HEK293 (cell line): ENCODE measurements around the gene ARHGEF26.

Source experiments
- CTCF ChIA-PET: fragments of 350-600 bp; formaldehyde crosslinking; extraction: SDS; loops from one replicate; lab custom pipeline; 2021; ENCODE audit warnings: antibody characterized with exemption; lab: Yijun Ruan, JAX
- POLR2A ChIA-PET: fragments of 300-600 bp; formaldehyde crosslinking; extraction: SDS; loops from one replicate; lab custom pipeline; 2020; ENCODE audit warnings: antibody characterized with exemption, inconsistent platforms; lab: Yijun Ruan, JAX
- H3K27ac ChIP-seq: fragments of 200-500 bp; sonication (Bioruptor generic); 2 replicates; pipeline ENCODE4 v1.5.1; 2014; ENCODE audit warnings: low read depth, low read length, control low read depth, inconsistent platforms; ENCODE audit errors: extremely low read depth
- H3K36me3 ChIP-seq, 2 experiments: fragments of 200-500 bp in 1 of 2; sonication (Bioruptor generic) in 1 of 2; 1 replicate in 1 of 2; 2 replicates in 1 of 2; pipeline ENCODE4 v1.5.1; 2014 to 2017; ENCODE audit warnings: inconsistent platforms in 2 of 2, low read length in 2 of 2; ENCODE audit not compliant: control insufficient read depth in 2 of 2, insufficient read depth in 1 of 2
- H3K4me1 ChIP-seq: fragments of 200-500 bp; sonication (Bioruptor generic); 2 replicates; pipeline ENCODE4 v1.5.1; 2014; ENCODE audit warnings: mild to moderate bottlenecking, low read length, inconsistent platforms; ENCODE audit not compliant: control insufficient read depth, insufficient read depth
- H3K4me3 ChIP-seq: 2 replicates; pipeline ENCODE4 v1.5.1; 2011; ENCODE audit warnings: low read depth, mild to moderate bottlenecking, control low read depth, low read length, moderate library complexity
- H3K9me3 ChIP-seq: fragments of 200-500 bp; sonication (Bioruptor generic); 2 replicates; pipeline ENCODE4 v1.5.1; 2014; ENCODE audit warnings: low read depth, low read length, inconsistent platforms; ENCODE audit not compliant: control insufficient read depth, insufficient read depth
- GLI4 ChIP-seq: fragments of 450-650 bp; formaldehyde crosslinking; IDR thresholded peaks from 2 replicates; pipeline ENCODE4 v1.5.1; 2016; ENCODE audit warnings: missing biosample characterization, missing genetic modification characterization
- IKZF3 ChIP-seq: fragments of 450-650 bp; IDR thresholded peaks from 2 replicates; pipeline ENCODE4 v1.5.0; 2018; ENCODE audit warnings: missing biosample characterization, mild to moderate bottlenecking, missing genetic modification characterization, moderate library complexity
- KLF1 ChIP-seq: fragments of 450-650 bp; formaldehyde crosslinking; IDR thresholded peaks from 2 replicates; pipeline ENCODE4 v1.5.1; 2016; ENCODE audit warnings: missing biosample characterization, missing genetic modification characterization
- OSR2 ChIP-seq: fragments of 450-650 bp; formaldehyde crosslinking; IDR thresholded peaks from 2 replicates; pipeline ENCODE4 v1.5.1; 2016; ENCODE audit warnings: missing biosample characterization, missing genetic modification characterization
- OVOL3 ChIP-seq: fragments of 450-650 bp; formaldehyde crosslinking; IDR thresholded peaks from 2 replicates; pipeline ENCODE4 v1.5.1; 2016; ENCODE audit warnings: missing biosample characterization, missing genetic modification characterization
- PRDM4 ChIP-seq: fragments of 450-650 bp; formaldehyde crosslinking; IDR thresholded peaks from 2 replicates; pipeline ENCODE4 v1.5.1; 2017; ENCODE audit warnings: missing biosample characterization, missing genetic modification characterization
- SALL2 ChIP-seq: fragments of 450-650 bp; formaldehyde crosslinking; IDR thresholded peaks from 2 replicates; pipeline ENCODE4 v1.5.0; 2017; ENCODE audit warnings: missing biosample characterization, mild to moderate bottlenecking, missing genetic modification characterization, borderline replicate concordance
- SCRT2 ChIP-seq: fragments of 450-650 bp; formaldehyde crosslinking; IDR thresholded peaks from 2 replicates; pipeline ENCODE4 v1.5.1; 2016; ENCODE audit warnings: missing biosample characterization, missing genetic modification characterization
- ZNF10 ChIP-seq: fragments of 450-650 bp; formaldehyde crosslinking; IDR thresholded peaks from 2 replicates; pipeline ENCODE4 v1.5.1; 2017; ENCODE audit warnings: missing biosample characterization, missing genetic modification characterization
- ZNF133 ChIP-seq: fragments of 450-650 bp; formaldehyde crosslinking; IDR thresholded peaks from 2 replicates; pipeline ENCODE4 v1.5.1; 2016; ENCODE audit warnings: missing biosample characterization, missing genetic modification characterization
- ZNF248 ChIP-seq: fragments of 450-650 bp; formaldehyde crosslinking; IDR thresholded peaks from 2 replicates; pipeline ENCODE4 v1.5.1; 2017; ENCODE audit warnings: missing biosample characterization, missing genetic modification characterization
- ZNF280C ChIP-seq: fragments of 450-650 bp; formaldehyde crosslinking; IDR thresholded peaks from 2 replicates; pipeline ENCODE4 v1.5.1; 2016; ENCODE audit warnings: missing biosample characterization, missing genetic modification characterization
- ZNF416 ChIP-seq: fragments of 450-650 bp; formaldehyde crosslinking; IDR thresholded peaks from 2 replicates; pipeline ENCODE4 v1.5.1; 2016; ENCODE audit warnings: missing biosample characterization, missing genetic modification characterization
- ZNF513 ChIP-seq: fragments of 450-650 bp; IDR thresholded peaks from 2 replicates; pipeline ENCODE4 v1.5.1; 2018; ENCODE audit warnings: missing biosample characterization, missing genetic modification characterization
- ZNF621 ChIP-seq: fragments of 450-650 bp; formaldehyde crosslinking; IDR thresholded peaks from 2 replicates; pipeline ENCODE4 v1.5.1; 2017; ENCODE audit warnings: missing biosample characterization, missing genetic modification characterization
- ZNF623 ChIP-seq: fragments of 450-650 bp; formaldehyde crosslinking; IDR thresholded peaks from 2 replicates; pipeline ENCODE4 v1.5.1; 2016; ENCODE audit warnings: missing biosample characterization, missing genetic modification characterization
- ZNF677 ChIP-seq: fragments of 450-650 bp; IDR thresholded peaks from 2 replicates; pipeline ENCODE4 v1.5.0; 2018; ENCODE audit warnings: missing biosample characterization, mild to moderate bottlenecking, missing genetic modification characterization, moderate library complexity
- ZNF701 ChIP-seq: fragments of 450-650 bp; formaldehyde crosslinking; IDR thresholded peaks from 2 replicates; pipeline ENCODE4 v1.5.1; 2016; ENCODE audit warnings: missing biosample characterization, missing genetic modification characterization
- ZSCAN4 ChIP-seq: fragments of 450-650 bp; formaldehyde crosslinking; IDR thresholded peaks from 2 replicates; pipeline ENCODE4 v1.5.1; 2017; ENCODE audit warnings: missing biosample characterization, missing genetic modification characterization

The ARHGEF26 gene

GRCh38 chr3:154139996-154140436 lies 18.8 kb downstream of the ARHGEF26 start:
- CTCF ChIA-PET = interaction anchor here (0.6 kb wide), 1 partner anchor 148 kb away, joined by 4 read pairs; no protein-coding TSS in a partner anchor
- no peak for TF ChIP-seq ZSCAN4 (tag by site-specific recombination)
- no peak for TF ChIP-seq ZNF701
- TF ChIP-seq PRDM4 (tag by site-specific recombination) = no peak
- no peak for TF ChIP-seq IKZF3
- TF ChIP-seq ZNF10 (tag by site-specific recombination) = no peak
- no peak for TF ChIP-seq GLI4 (tag by site-specific recombination)
- TF ChIP-seq, all 188 proteins: peak for 0
- Histone ChIP-seq H3K27ac (no peak overlapping the region), H3K4me3 (no peak overlapping the region), H3K9me3 (no peaks in the 10 kb centered on the region), H3K36me3 (no peaks in the 10 kb centered on the region), H3K4me1 (peaks cover 2% of the 10 kb centered on the region; the same call in 1 of the 2 replicates)
- POLR2A ChIA-PET = no interaction called here

- CTCF ChIA-PET = no interaction called here
These were observed 21.4 kb downstream of the ARHGEF26 start for GRCh38 chr3:154142608-154143007.

GRCh38 chr3:154143873-154144272 lies 22.7 kb downstream of the ARHGEF26 start:
- CTCF ChIA-PET = interaction anchor here (0.6 kb wide), 1 partner anchor 1119 kb away, joined by 4 read pairs; no protein-coding TSS in a partner anchor
- POLR2A ChIA-PET = no interaction called here
- no peak for TF ChIP-seq IKZF3
- no peak for TF ChIP-seq ZNF416 (tag by site-specific recombination)
- no peak for TF ChIP-seq SALL2 (tag by site-specific recombination)
- TF ChIP-seq SCRT2 (tag by site-specific recombination) = peak; percentile 63
- TF ChIP-seq KLF1 (tag by site-specific recombination) = no peak

More at GRCh38 chr3:154142608-154143007, 21.4 kb downstream of the ARHGEF26 start:
- no peaks in the 10 kb centered on the region for H3K36me3 ChIP-seq
- no peak overlapping the region for H3K27ac ChIP-seq
- TF ChIP-seq OVOL3 (tag by site-specific recombination) (no peak), ZNF133 (peak; percentile 49; the same call in 1 of the 2 replicates)
- POLR2A ChIA-PET = no interaction called here
- no peaks in the 10 kb centered on the region for H3K9me3 ChIP-seq
- H3K4me1 ChIP-seq = peaks cover 3% of the 10 kb centered on the region; the same call in 1 of the 2 replicates
- no peak overlapping the region for H3K4me3 ChIP-seq

GRCh38 chr3:154144825-154145465 lies 23.8 kb downstream of the ARHGEF26 start:
- Histone ChIP-seq H3K4me1 (peaks cover 3% of the 10 kb centered on the region; the same call in 1 of the 2 replicates), H3K9me3 (no peaks in the 10 kb centered on the region), H3K36me3 (no peaks in the 10 kb centered on the region), H3K27ac (no peak overlapping the region), H3K4me3 (no peak overlapping the region)
- ChIA-PET CTCF (interaction anchor here (0.7 kb wide), 1 partner anchor 987 kb away, joined by 3 read pairs; no protein-coding TSS in a partner anchor), POLR2A (interaction anchor here (1.0 kb wide), 1 partner anchor 21 kb away, joined by 6 read pairs; no protein-coding TSS in a partner anchor)
- no peak for TF ChIP-seq ZNF280C (tag by site-specific recombination)
- TF ChIP-seq ZNF248 (tag by site-specific recombination) = no peak
- no peak for TF ChIP-seq ZNF621
- TF ChIP-seq OSR2 = no peak
- no peak for TF ChIP-seq ZNF513 (tag by site-specific recombination)
- no peak for TF ChIP-seq ZNF677 (tag by site-specific recombination)
- no peak for TF ChIP-seq ZNF623 (tag by site-specific recombination)

More at GRCh38 chr3:154143873-154144272, 22.7 kb downstream of the ARHGEF26 start:
- Histone ChIP-seq H3K9me3 (no peaks in the 10 kb centered on the region), H3K4me3 (no peak overlapping the region), H3K36me3 (no peaks in the 10 kb centered on the region), H3K27ac (no peak overlapping the region), H3K4me1 (peaks cover 3% of the 10 kb centered on the region; the same call in 1 of the 2 replicates)
